ENCODE measurements around the gene KITLG.
"Not testable (repeated sequence)": the region's sequence is repeated elsewhere in the genome, so short reads cannot be mapped to it uniquely, and the experiment has no call there.

The KITLG gene

DNA sequence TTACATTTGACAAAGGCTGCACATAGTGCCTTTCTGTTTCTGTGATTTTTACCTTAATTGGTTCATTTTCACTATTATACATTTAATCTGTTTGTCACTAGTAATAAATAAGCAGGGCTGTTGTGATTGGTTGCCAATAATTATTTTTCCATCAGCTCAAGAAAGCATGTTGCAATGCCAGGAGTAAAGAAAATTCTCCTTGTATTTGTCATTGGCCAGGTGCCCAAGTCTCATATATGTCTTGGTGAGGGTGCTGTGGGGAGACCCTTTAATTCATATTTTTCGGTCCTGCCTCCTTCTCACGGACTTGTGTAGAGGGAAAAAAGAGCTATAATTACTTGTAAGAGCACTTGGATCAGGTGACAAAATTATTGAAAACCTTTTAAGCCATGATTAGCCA is 108.0 kb downstream of the KITLG start:
- DNase-seq, result no peak

GRCh38 chr12:88471331-88472045 is 108.8 kb downstream of the KITLG start:
- no peak for DNase-seq

- DNase-seq, result no peak
These were observed 111.1 kb downstream of the KITLG start for GRCh38 chr12:88469154-88469553.

DNA sequence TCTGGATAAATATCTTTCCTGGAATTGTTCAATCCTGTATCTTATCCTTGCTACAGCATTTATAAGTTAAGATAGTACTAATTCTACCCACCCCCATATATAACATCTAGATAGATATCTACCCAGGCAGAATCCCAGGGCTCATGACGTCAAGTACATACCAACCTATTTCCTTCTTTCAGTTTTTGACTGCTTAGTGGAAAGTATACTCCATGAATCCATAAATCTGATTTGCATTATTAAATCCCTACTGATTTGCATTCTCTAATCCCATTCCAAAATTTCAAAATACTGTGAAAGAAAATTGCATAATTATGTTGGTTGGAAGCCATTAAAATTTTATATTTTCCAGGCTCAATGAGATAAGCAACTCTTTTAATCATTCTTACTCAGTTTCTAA is 111.7 kb downstream of the KITLG start:
- DNase-seq, result no peak

- not testable (repeated sequence) for DNase-seq
These were observed 113.6 kb downstream of the KITLG start for GRCh38 chr12:88466708-88467107.

- DNase-seq, result no peak
These were observed 121.9 kb downstream of the KITLG start for GRCh38 chr12:88458327-88458726.

GRCh38 chr12:88453323-88453722 is 126.9 kb downstream of the KITLG start:
- DNase-seq, result no peak

- DNase-seq, result no peak
These were observed 129.1 kb downstream of the KITLG start for GRCh38 chr12:88451205-88451604.

DNA sequence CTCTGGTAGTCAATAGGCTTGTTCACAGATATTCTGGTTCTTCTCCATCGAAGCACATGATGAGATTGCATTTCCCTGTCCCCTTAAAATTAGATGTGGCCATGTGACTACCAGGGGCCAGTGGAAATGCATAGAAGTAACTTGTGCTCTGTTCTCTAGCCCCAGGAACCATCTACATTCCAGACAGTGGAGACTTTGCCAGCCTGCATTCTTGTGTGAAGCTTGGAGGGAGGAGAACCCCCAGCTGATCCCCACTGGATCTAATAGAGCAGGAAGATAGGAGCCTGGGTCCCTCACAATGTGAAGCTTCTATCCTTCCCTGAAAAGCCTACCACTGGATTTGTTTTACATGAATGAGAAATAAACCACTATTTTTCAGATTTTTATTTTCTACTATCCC is 130.1 kb downstream of the KITLG start:
- DNase-seq, result no peak

GRCh38 chr12:88448337-88448915 is 131.8 kb downstream of the KITLG start:
- DNase-seq, result no peak

DNA sequence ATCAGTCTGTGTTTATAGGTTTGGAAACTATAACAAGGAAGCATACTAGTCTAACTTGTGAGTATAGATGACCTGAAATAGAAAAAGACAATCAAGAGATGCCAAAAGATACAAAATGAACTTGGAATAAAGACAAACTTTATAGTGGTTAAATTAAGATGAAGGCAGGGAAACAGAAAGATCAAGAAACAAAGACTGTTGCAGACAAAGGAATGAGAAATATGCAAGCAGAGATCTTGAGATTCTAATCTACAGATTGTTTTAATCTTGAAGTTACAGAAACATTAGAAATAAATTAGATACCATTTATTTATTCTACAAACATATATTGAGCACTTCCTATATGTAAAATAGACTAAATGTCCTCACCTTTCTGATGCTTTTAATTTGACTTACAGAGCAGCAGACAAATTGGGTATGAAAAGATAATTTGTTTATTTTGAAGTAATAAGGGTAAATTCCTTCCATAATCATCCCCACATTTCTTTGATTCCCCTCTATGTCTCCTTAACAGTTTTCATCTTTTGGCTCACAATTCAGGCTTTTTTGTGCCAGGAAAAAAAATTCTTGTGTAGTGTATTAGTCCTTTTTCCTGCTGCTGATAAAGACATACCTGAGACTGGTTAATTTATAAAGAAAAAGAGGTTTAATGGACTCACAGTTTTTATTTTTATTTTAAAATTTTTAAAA is 134.4 kb downstream of the KITLG start:
- no peak for DNase-seq

DNA sequence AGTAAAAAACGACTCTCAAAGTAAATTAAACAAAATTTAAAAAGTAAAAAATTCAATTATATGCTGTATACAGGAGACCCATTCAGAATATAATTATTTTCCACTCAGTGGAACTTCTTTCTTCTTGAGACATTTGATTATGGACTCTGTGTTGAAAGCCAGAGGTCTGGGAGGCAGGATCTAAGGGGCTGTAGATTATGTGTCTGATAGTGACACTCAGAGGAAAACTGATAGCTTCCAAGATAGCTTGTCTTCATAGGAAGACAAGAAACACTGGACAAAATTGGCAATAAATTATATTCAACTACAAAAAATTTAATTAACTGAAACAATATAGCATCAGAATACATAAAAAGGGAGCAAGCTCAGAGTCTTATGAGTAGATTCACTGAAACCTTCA is 135.8 kb downstream of the KITLG start:
- DNase-seq, result no peak

Measured in activated CD4-positive, alpha-beta T cell treated with anti-CD3 and anti-CD28 coated beads, Interleukin-2, Interleukin-6, amounts not matched to agents 100 ng/mL and 50 ng/mL, durations not matched to agents 16 hours and 8 hours (primary cell).